Stomach (tissue), 9 donors: ENCODE data around the gene GSX2. TPM values are rescaled to one million over a fixed set of nuclear protein-coding genes. Genes with fewer than 3 reads are reported as not detected.

Experiments used
- DNase-seq, 2 donors: peaks; one replicate each; pipeline versions ENCODE4 v3.0.0 to v3.0.0-alpha.2; 2013 to 2019
- H3K27ac ChIP-seq, 5 donors: fragments of 200-600 bp in 4 of 5; sonication (generic) in 4 of 5; one replicate each; pipeline ENCODE4 v1.5.1; 2013 to 2019; ENCODE audit warnings: mild to moderate bottlenecking in 1 of 5, moderate library complexity in 1 of 5
- H3K27me3 ChIP-seq, 3 donors: fragments of 200-600 bp; sonication (generic); one replicate each; pipeline ENCODE4 v1.5.1; 2017 to 2019; ENCODE audit warnings: mixed run types in 1 of 3
- H3K36me3 ChIP-seq, 4 donors: fragments of 200-600 bp; sonication (generic); 1 replicate in 3 of 4; 2 replicates in 1 of 4; pipeline ENCODE4 v1.5.1; 2016 to 2019
- H3K4me1 ChIP-seq, 4 donors: fragments of 200-600 bp; sonication (generic); one replicate each; pipeline ENCODE4 v1.5.1; 2016 to 2019
- H3K4me3 ChIP-seq, 4 donors: fragments of 200-600 bp; sonication (generic) in 3 of 4; one replicate each; pipeline ENCODE4 v1.5.1; 2016 to 2019; ENCODE audit warnings: mild to moderate bottlenecking in 1 of 4
- H3K9me3 ChIP-seq, 4 donors: fragments of 200-600 bp; sonication (generic); one replicate each; pipeline ENCODE4 v1.5.1; 2016 to 2019
- CTCF ChIP-seq, 7 experiments: fragments of 450-650 bp in 4 of 7; fragments of 200-600 bp in 3 of 7; sonication (generic) in 3 of 7; IDR thresholded peaks; one replicate each; pipeline ENCODE4 v1.5.1; 2016 to 2019; ENCODE audit warnings: antibody characterized with exemption in 7 of 7, control low read depth in 2 of 7, mild to moderate bottlenecking in 1 of 7
- EP300 ChIP-seq: sonication (generic); formaldehyde crosslinking; IDR thresholded peaks from one replicate; pipeline ENCODE4 v1.6.1; 2017; ENCODE audit warnings: antibody characterized with exemption
- POLR2A ChIP-seq, 4 donors: fragments of 450-650 bp; IDR thresholded peaks; one replicate each; pipeline ENCODE4 v1.6.1; 2016; ENCODE audit warnings: antibody characterized with exemption in 4 of 4, control low read depth in 2 of 4, mild to moderate bottlenecking in 1 of 4, moderate library complexity in 1 of 4
- POLR2AphosphoS5 ChIP-seq, 3 donors: sonication (generic); formaldehyde crosslinking; IDR thresholded peaks; one replicate each; pipeline ENCODE4 v1.6.1; 2016; ENCODE audit warnings: antibody characterized with exemption in 3 of 3
- WGBS, 5 donors: extraction: QIAGEN DNeasy Blood & Tissue Kit in 3 of 5; methylation state at CpG; one replicate each; pipeline versions ENCODE4 v1.1.5 to v1.1.7; 2013 to 2018; 5-methylcytosine and 5-hydroxymethylcytosine counted together
- intact Hi-C: fragments of 100-400 bp; cut with DNase I; formaldehyde crosslinking; loops from one replicate; pipeline ENCODE4 v1.15.1; 2023; ENCODE audit warnings: low total_unique reads
- polyA plus RNA-seq, 3 donors: library from polyadenylated mRNA; stranded (reverse); fragments of 200-250 nt; gene quantifications; one replicate each; pipeline ENCODE4 v1.2.3, GENCODE V29; 2013
- total RNA-seq, 5 donors: library from RNA; depleted of rRNA; stranded (reverse); fragments of >200 nt; gene quantifications; one replicate each; pipeline versions ENCODE4 v1.1.0 to v1.2.3, GENCODE V29; 2014 to 2016
- donor health status: healthy with polysubstance abuse.
- donor health status: Bipolar disorder and iron deficiency.
- donor health status: healthy.

Gene GSX2
- total and polyA plus RNA-seq, 8 donors: not detected

- no peak overlapping the region for H3K4me3 ChIP-seq
- peaks cover 0 to 10% (median 0%) of the 10 kb centered on the region in 4 donors for H3K4me1 ChIP-seq
- WGBS, 5 donors: 15 to 41% (median 26%) methylated on average over 1 of the region's 1 CpG
- peaks cover 0 to 7% (median 0%) of the 10 kb centered on the region in 3 donors for H3K27me3 ChIP-seq
- peak; percentile 46 for DNase-seq
- peak in 2 of 3 donors; percentile 58 to 75 for TF ChIP-seq POLR2AphosphoS5 (IDR thresholded peaks at IDR 0.05)
- TF ChIP-seq CTCF (IDR thresholded peaks at IDR 0.05): no peak
- intact Hi-C loops: no loop called here
- no peaks in the 10 kb centered on the region for H3K36me3 ChIP-seq
- no peaks in the 10 kb centered on the region for H3K9me3 ChIP-seq
- H3K27ac ChIP-seq: peak overlapping the region in 2 of 5 donors; percentile 7 to 22
Observed at GRCh38 chr4:54082168-54082567, 17.8 kb upstream of the GSX2 start.

GRCh38 chr4:54085284-54085683 is 14.7 kb upstream of the GSX2 start:
- Histone ChIP-seq H3K9me3 (no peaks in the 10 kb centered on the region), H3K4me1 (peaks cover 0 to 10% (median 0%) of the 10 kb centered on the region in 4 donors), H3K27me3 (no peaks in the 10 kb centered on the region), H3K27ac (peak overlapping the region in 1 of 5 donors; percentile 18), H3K36me3 (no peaks in the 10 kb centered on the region), H3K4me3 (no peak overlapping the region)
- DNase-seq: no peak
- intact Hi-C loops: no loop called here
- TF ChIP-seq POLR2AphosphoS5 (IDR thresholded peaks at IDR 0.05) (no peak), CTCF (IDR thresholded peaks at IDR 0.05) (no peak), EP300 (no peak), POLR2A (IDR thresholded peaks at IDR 0.05) (no peak)
- WGBS, 5 donors: 75 to 85% (median 82%) methylated on average over 3 of the region's 3 CpGs

GRCh38 chr4:54089875-54090274 is 10.1 kb upstream of the GSX2 start:
- Histone ChIP-seq H3K27ac (no peak overlapping the region), H3K4me1 (peaks cover 18 to 36% (median 27%) of the 10 kb centered on the region in 4 donors), H3K9me3 (no peaks in the 10 kb centered on the region), H3K27me3 (peaks cover 19 to 46% (median 33%) of the 10 kb centered on the region in 3 donors), H3K36me3 (no peaks in the 10 kb centered on the region), H3K4me3 (no peak overlapping the region)
- intact Hi-C loops: no loop called here
- DNase-seq: no peak
- no peak for TF ChIP-seq EP300
- no peak for TF ChIP-seq POLR2A (IDR thresholded peaks at IDR 0.05)
- TF ChIP-seq CTCF (IDR thresholded peaks at IDR 0.05): no peak
- no peak for TF ChIP-seq POLR2AphosphoS5 (IDR thresholded peaks at IDR 0.05)
- WGBS, 5 donors: 92 to 100% (median 98%) methylated on average over 1 of the region's 1 CpG

- intact Hi-C loops: no loop called here
Observed at GRCh38 chr4:54090404-54090803, 9.6 kb upstream of the GSX2 start.

More at GRCh38 chr4:54090404-54090803, 9.6 kb upstream of the GSX2 start:
- H3K9me3 ChIP-seq: no peaks in the 10 kb centered on the region
- no peaks in the 10 kb centered on the region for H3K36me3 ChIP-seq
- H3K27ac ChIP-seq: no peak overlapping the region
- no peak for DNase-seq
- WGBS, 5 donors: 69 to 88% (median 82%) methylated on average over 8 of the region's 8 CpGs
- no peak for TF ChIP-seq POLR2A (IDR thresholded peaks at IDR 0.05)
- no peak for TF ChIP-seq CTCF (IDR thresholded peaks at IDR 0.05)
- no peak for TF ChIP-seq POLR2AphosphoS5 (IDR thresholded peaks at IDR 0.05)
- no peak for TF ChIP-seq EP300
- peaks cover 19 to 51% (median 38%) of the 10 kb centered on the region in 3 donors for H3K27me3 ChIP-seq
- H3K4me3 ChIP-seq: no peak overlapping the region
- H3K4me1 ChIP-seq: peaks cover 18 to 36% (median 27%) of the 10 kb centered on the region in 4 donors
